Endothelial cell of umbilical vein (primary cell): Measurements from ENCODE around the gene RAPGEF4. TPM values are rescaled to one million over a fixed set of nuclear protein-coding genes. Genes with fewer than 3 reads are reported as not detected.

Experiments used
- BruUV-seq: library from RNA; stranded (reverse); fragments of 400-500 nt; replicated peaks from 2 replicates; lab custom pipeline; 2021; lab: Mats Ljungman, UMichigan
- CTCF ChIA-PET: fragments of 300-600, 350-600 bp; sonication (Branson Sonifier 250); formaldehyde crosslinking; loops from one replicate; lab custom pipeline; 2021; ENCODE audit warnings: antibody characterized with exemption, inconsistent platforms; lab: Charles Lee
- POLR2A ChIA-PET: fragments of 300-600, 350-600 bp; sonication (Branson Sonifier 250); formaldehyde crosslinking; loops from one replicate; lab custom pipeline; 2021; ENCODE audit warnings: antibody characterized with exemption, inconsistent platforms; lab: Charles Lee
- DNase-seq: peaks from one replicate; pipeline ENCODE4 v3.0.0-alpha.2; 2011; ENCODE audit warnings: low read depth, low spot score
- FAIRE-seq: peaks from 2 replicates; lab custom pipeline; 2011; peaks lifted over from hg19 to GRCh38; lab: Jason Lieb, UNC
- H2AFZ ChIP-seq: 2 replicates; pipeline ENCODE4 v1.6.0; 2012; ENCODE audit warnings: low read depth, low read length, control low read depth, inconsistent platforms
- H3K27ac ChIP-seq: 2 replicates; pipeline ENCODE4 v1.5.1; 2011; ENCODE audit warnings: low read depth, mild to moderate bottlenecking, control low read depth, low read length, moderate library complexity; ENCODE audit not compliant: insufficient read depth
- H3K27me3 ChIP-seq, 2 experiments: 2 replicates each; pipeline versions ENCODE4 v1.6.0 to v1.6.1; 2011; ENCODE audit warnings: low read length in 2 of 2, mixed read lengths in 1 of 2; ENCODE audit not compliant: control insufficient read depth in 2 of 2, insufficient read depth in 2 of 2
- H3K36me3 ChIP-seq, 2 experiments: 2 replicates in 1 of 2; 3 replicates in 1 of 2; pipeline ENCODE4 v1.5.1; 2011; ENCODE audit warnings: low read length in 2 of 2, mild to moderate bottlenecking in 1 of 2, moderate library complexity in 1 of 2; ENCODE audit not compliant: control insufficient read depth in 2 of 2, insufficient read depth in 2 of 2; ENCODE audit errors: extremely low read depth in 1 of 2
- H3K4me1 ChIP-seq: 3 replicates; pipeline ENCODE4 v1.5.1; 2011; ENCODE audit warnings: mild to moderate bottlenecking, low read length; ENCODE audit not compliant: control insufficient read depth, insufficient read depth; ENCODE audit errors: extremely low read depth
- H3K4me2 ChIP-seq: 2 replicates; pipeline ENCODE4 v1.6.1; 2011; ENCODE audit warnings: low read length, control low read depth, mixed read lengths; ENCODE audit not compliant: insufficient read depth
- H3K4me3 ChIP-seq, 3 experiments: fragments of 200-600 bp in 1 of 3; sonication (generic), shearing (Covaris generic) in 1 of 3; replicated peaks in 1 of 3; 2 replicates each; pipeline ENCODE4 v1.5.1; 2011 to 2016; ENCODE audit warnings: control low read depth in 3 of 3, low read length in 3 of 3, mild to moderate bottlenecking in 2 of 3, inconsistent platforms in 1 of 3, low read depth in 1 of 3, moderate library complexity in 1 of 3; ENCODE audit not compliant: insufficient read depth in 1 of 3
- H3K79me2 ChIP-seq: 2 replicates; pipeline ENCODE4 v1.6.0; 2012; ENCODE audit warnings: low read length, inconsistent platforms; ENCODE audit not compliant: control insufficient read depth, insufficient read depth
- H3K9ac ChIP-seq: replicated peaks from 2 replicates; pipeline ENCODE3; 2011; ENCODE audit warnings: low read length, control low read depth; ENCODE audit not compliant: insufficient read depth; ENCODE audit errors: extremely low read depth
- H3K9me1 ChIP-seq: replicated peaks from 3 replicates; pipeline ENCODE4 v1.6.0; 2011; ENCODE audit warnings: mild to moderate bottlenecking, low read length; ENCODE audit not compliant: control insufficient read depth, insufficient read depth; ENCODE audit errors: extremely low read depth
- H3K9me3 ChIP-seq: replicated peaks from 2 replicates; pipeline ENCODE4 v1.5.1; 2012; ENCODE audit warnings: low read length, inconsistent platforms; ENCODE audit not compliant: control insufficient read depth, insufficient read depth
- H4K20me1 ChIP-seq: replicated peaks from 2 replicates; pipeline ENCODE3; 2011; ENCODE audit warnings: mild to moderate bottlenecking, low read length; ENCODE audit not compliant: control insufficient read depth, insufficient read depth; ENCODE audit errors: extremely low read depth
- CTCF ChIP-seq, 2 donors: IDR thresholded peaks; 1 replicate in 1 of 2; 2 replicates in 1 of 2; pipeline ENCODE4 v1.5.1; 2011; ENCODE audit warnings: low read length in 2 of 2, mild to moderate bottlenecking in 2 of 2, moderate library complexity in 2 of 2, control low read depth in 1 of 2, inconsistent platforms in 1 of 2, low read depth in 1 of 2; ENCODE audit not compliant: insufficient read depth in 1 of 2; ENCODE audit errors: extremely low read depth in 1 of 2
- EZH2 ChIP-seq: IDR thresholded peaks from 2 replicates; pipeline ENCODE4 v1.6.1; 2012; ENCODE audit warnings: borderline replicate concordance, low read depth, mild to moderate bottlenecking, moderate library complexity, low read length, inconsistent platforms; ENCODE audit not compliant: severe bottlenecking
- FOS ChIP-seq: IDR thresholded peaks from 2 replicates; pipeline ENCODE4 v1.6.1; 2011; ENCODE audit warnings: mild to moderate bottlenecking, low read length, moderate library complexity, borderline replicate concordance; ENCODE audit not compliant: insufficient read depth
- GATA2 ChIP-seq: IDR thresholded peaks from 2 replicates; pipeline ENCODE4 v1.7.0; 2011; ENCODE audit warnings: low read depth, mild to moderate bottlenecking, moderate library complexity, mixed read lengths, low read length; ENCODE audit not compliant: insufficient read length, insufficient read depth
- JUN ChIP-seq: IDR thresholded peaks from 2 replicates; pipeline ENCODE4 v1.6.1; 2011; ENCODE audit warnings: borderline replicate concordance, low read depth; ENCODE audit not compliant: insufficient read length, insufficient read depth
- MAX ChIP-seq: IDR thresholded peaks from 2 replicates; pipeline ENCODE4 v1.6.1; 2011; ENCODE audit not compliant: insufficient read depth, insufficient read length
- MYC ChIP-seq: IDR thresholded peaks from one replicate; pipeline ENCODE4 v1.6.1; 2011; ENCODE audit warnings: mild to moderate bottlenecking, low read depth, low read length
- POLR2A ChIP-seq: IDR thresholded peaks from 2 replicates; pipeline ENCODE4 v1.6.1; 2012; ENCODE audit warnings: low read depth, mild to moderate bottlenecking, control low read depth, low read length
- POLR2AphosphoS5 ChIP-seq: IDR thresholded peaks from 2 replicates; pipeline ENCODE4 v1.6.1; 2012; ENCODE audit warnings: low read depth, mild to moderate bottlenecking, control low read depth, low read length, moderate library complexity; ENCODE audit not compliant: insufficient read depth
- dilution Hi-C: fragments of 300-500 bp; cut with MboI; formaldehyde crosslinking; loops from one replicate; pipeline ENCODE4 v1.15.0; 2019; ENCODE audit warnings: low sequenced_read_pairs; ENCODE audit not compliant: extremely low pct_ligation_motif_present
- intact Hi-C: fragments of 100-400 bp; cut with micrococcal nuclease; formaldehyde crosslinking; loops from one replicate; pipeline ENCODE4 v1.10.0; 2022
- polyA plus RNA-seq, 4 experiments: library from polyadenylated mRNA; depleted of rRNA in 3 of 4; stranded (reverse) in 3 of 4; unstranded in 1 of 4; fragments of >200 nt; gene quantifications; 2 replicates each; pipeline versions ENCODE4 v1.2.1 to v1.2.3, GENCODE V29; 2011 to 2012; ENCODE audit warnings: missing spikeins in 1 of 4
- total RNA-seq: library from RNA; stranded (reverse); gene quantifications from 2 replicates; pipeline ENCODE4 v1.2.3, GENCODE V29; 2021

Gene RAPGEF4
- total and polyA plus RNA-seq, 2 donors (not counting 3 experiments of a cell fraction or from before 2014, with no cell fraction given), result 7.2 to 9.2 TPM

GRCh38 chr2:172819943-172820342 is 84.3 kb downstream of the RAPGEF4 start:
- intact Hi-C loops (no loop called here), dilution Hi-C loops (no loop called here)
- Histone ChIP-seq H3K9me3 (no peaks in the 10 kb centered on the region), H4K20me1 (no peaks in the 10 kb centered on the region), H3K4me3 (no peak overlapping the region), H3K27me3 (no peaks in the 10 kb centered on the region), H3K4me1 (peaks cover 18% of the 10 kb centered on the region), H3K4me2 (no peak overlapping the region), H3K27ac (no peak overlapping the region), H3K79me2 (no peaks in the 10 kb centered on the region), H3K36me3 (no peaks in the 10 kb centered on the region), H3K9me1 (no peaks in the 10 kb centered on the region), H2AFZ (no peak overlapping the region), H3K9ac (no peak overlapping the region)
- POLR2A ChIA-PET, result no interaction called here
- CTCF ChIA-PET, result interaction anchor here (0.6 to 1.5 kb wide), 2 partner anchors 10 to 112 kb away, joined by 3 to 4 read pairs; no protein-coding TSS in a partner anchor
- no peak for DNase-seq
- no peak for TF ChIP-seq GATA2
- TF ChIP-seq JUN, result no peak
- TF ChIP-seq MAX, result no peak
- TF ChIP-seq CTCF (IDR thresholded peaks at IDR 0.05; ENCODE audit: extremely low read depth in 1 of 2, insufficient read depth in 1 of 2, low read depth in 1 of 2, low read length in 2 of 2), result no peak
- no peak for TF ChIP-seq POLR2A
- no peak for TF ChIP-seq MYC
- TF ChIP-seq FOS, result no peak
- TF ChIP-seq POLR2AphosphoS5, result no peak
- no peak for TF ChIP-seq EZH2
- no TSS peak for BruUV-seq
- no peak for FAIRE-seq
